ENCODE measurements around the gene RPL14. TPM values are rescaled to one million over a fixed set of nuclear protein-coding genes. Genes with fewer than 3 reads are reported as not detected.

The RPL14 gene
- total and polyA plus RNA-seq, 4 donors: 82.6 to 383 (median 185) TPM

- Histone ChIP-seq H3K27me3 (ENCODE audit: control insufficient read depth in 4 of 4, insufficient read depth in 4 of 4, low read length in 3 of 4) (no peaks in the 10 kb centered on the region), H3K27ac (ENCODE audit: low read depth in 1 of 2, low read length in 2 of 2) (no peak overlapping the region), H3K4me1 (ENCODE audit: control insufficient read depth in 4 of 4, insufficient read depth in 4 of 4, low read length in 3 of 4) (peaks cover 0 to 27% (median 15%) of the 10 kb centered on the region in 4 donors), H3K9me3 (ENCODE audit: control insufficient read depth in 4 of 4, low read length in 3 of 4) (no peaks in the 10 kb centered on the region), H3K4me3 (ENCODE audit: low read depth in 1 of 3, low read length in 3 of 3) (no peak overlapping the region), H3K9ac (ENCODE audit: low read depth in 1 of 2, low read length in 2 of 2) (no peak overlapping the region), H3K36me3 (ENCODE audit: control insufficient read depth in 4 of 4, insufficient read depth in 3 of 4, low read depth in 1 of 4, low read length in 3 of 4) (peaks cover 0 to 2% (median under 1%) of the 10 kb centered on the region in 4 donors)
- TF ChIP-seq CTCF (IDR thresholded peaks at IDR 0.05; ENCODE audit: low read depth, low read length, missing input control) (no peak), RXRA (IDR thresholded peaks at IDR 0.05) (no peak), MAX (IDR thresholded peaks at IDR 0.05) (no peak), HNF4A (conservative IDR thresholded peaks at IDR 0.05) (no peak), SP1 (IDR thresholded peaks at IDR 0.05) (no peak), EGR1 (IDR thresholded peaks at IDR 0.05; ENCODE audit: low read depth in 2 of 2) (no peak), ATF3 (IDR thresholded peaks at IDR 0.05) (no peak), FOXA2 (IDR thresholded peaks at IDR 0.05) (no peak), GABPA (IDR thresholded peaks at IDR 0.05 in 1 of 2, conservative IDR thresholded peaks at IDR 0.05 in 1 of 2) (no peak), FOXA1 (IDR thresholded peaks at IDR 0.05) (no peak), YY1 (IDR thresholded peaks at IDR 0.05) (no peak), JUND (IDR thresholded peaks at IDR 0.05) (no peak), ZBTB33 (IDR thresholded peaks at IDR 0.05) (no peak), TAF1 (conservative IDR thresholded peaks at IDR 0.05) (no peak), HNF4G (IDR thresholded peaks at IDR 0.05) (no peak), REST (IDR thresholded peaks at IDR 0.05) (no peak), RAD21 (IDR thresholded peaks at IDR 0.05) (no peak), NR2F2 (IDR thresholded peaks at IDR 0.05) (no peak)
- no peak for DNase-seq (ENCODE audit: low spot score)
Measured at GRCh38 chr3:40451551-40451950, 5.6 kb upstream of the RPL14 start.
